IPS-18a (cell line): ENCODE results near the gene EPHA2.

Experiments
- H3K27ac ChIP-seq: one replicate; pipeline ENCODE4 v1.5.1; 2013; ENCODE audit warnings: low read length
- H3K27me3 ChIP-seq: one replicate; pipeline ENCODE4 v1.6.1; 2013; ENCODE audit warnings: mild to moderate bottlenecking, low read length; ENCODE audit not compliant: control insufficient read depth, insufficient read depth
- H3K36me3 ChIP-seq: one replicate; pipeline ENCODE4 v1.6.1; 2013; ENCODE audit warnings: low read depth, low read length; ENCODE audit not compliant: control insufficient read depth
- H3K4me1 ChIP-seq: one replicate; pipeline ENCODE4 v1.6.1; 2013; ENCODE audit warnings: low read depth, low read length; ENCODE audit not compliant: control insufficient read depth
- H3K4me3 ChIP-seq: one replicate; pipeline ENCODE4 v1.5.1; 2013; ENCODE audit warnings: low read length
- H3K9ac ChIP-seq: one replicate; pipeline ENCODE4 v1.6.1; 2013; ENCODE audit warnings: mild to moderate bottlenecking, low read length, moderate library complexity
- H3K9me3 ChIP-seq: one replicate; pipeline ENCODE4 v1.6.1; 2013; ENCODE audit warnings: low read depth, low read length; ENCODE audit not compliant: control insufficient read depth

EPHA2 gene

DNA sequence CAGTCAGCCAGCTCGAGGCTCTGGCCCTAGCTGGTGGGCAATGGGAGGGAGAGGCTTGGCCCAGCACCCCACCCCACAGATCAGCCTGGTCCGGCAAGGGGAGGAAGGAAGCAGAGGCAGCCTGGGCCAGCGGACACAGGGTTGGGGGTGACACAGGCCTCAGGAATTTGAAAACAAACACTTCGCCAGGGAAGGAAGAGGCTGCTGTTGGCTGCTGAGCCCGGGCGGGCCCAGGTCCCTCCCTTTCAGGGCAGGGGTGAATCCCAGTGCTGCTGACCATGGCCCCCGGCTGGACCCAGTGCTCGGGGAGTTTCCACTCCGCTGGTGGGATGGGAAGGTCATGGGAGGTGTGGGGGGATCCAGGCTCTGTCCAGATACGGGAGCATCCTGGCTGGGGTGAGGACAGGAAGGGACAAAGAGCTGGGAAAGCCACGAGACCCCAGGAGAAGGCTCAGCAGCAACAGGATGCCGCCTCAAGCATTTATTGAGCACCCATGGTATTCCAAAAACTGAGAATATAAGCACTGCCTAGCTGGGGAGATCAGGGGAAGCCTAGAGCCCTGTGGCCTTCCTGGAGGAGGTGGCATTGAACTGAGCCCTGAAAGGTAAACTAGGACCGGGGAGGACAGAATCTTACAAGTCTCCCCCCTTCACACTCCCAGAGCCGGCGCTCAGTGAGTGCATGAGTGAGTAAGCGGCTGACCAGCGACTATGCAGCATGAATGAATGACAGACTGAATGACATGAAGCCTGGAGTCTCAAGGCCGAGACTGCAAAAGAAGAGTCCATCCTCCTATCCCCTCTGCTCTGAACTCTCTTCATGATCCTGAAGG, 26.2 kb upstream of the EPHA2 start:
- H3K9me3 ChIP-seq, result no peaks in the 10 kb centered on the region
- peak overlapping the region; percentile 51 for H3K27ac ChIP-seq
- peak overlapping the region; percentile 38 for H3K9ac ChIP-seq
- peaks cover 9% of the 10 kb centered on the region for H3K4me1 ChIP-seq
- H3K4me3 ChIP-seq, result no peak overlapping the region
- no peaks in the 10 kb centered on the region for H3K27me3 ChIP-seq
- no peaks in the 10 kb centered on the region for H3K36me3 ChIP-seq

DNA sequence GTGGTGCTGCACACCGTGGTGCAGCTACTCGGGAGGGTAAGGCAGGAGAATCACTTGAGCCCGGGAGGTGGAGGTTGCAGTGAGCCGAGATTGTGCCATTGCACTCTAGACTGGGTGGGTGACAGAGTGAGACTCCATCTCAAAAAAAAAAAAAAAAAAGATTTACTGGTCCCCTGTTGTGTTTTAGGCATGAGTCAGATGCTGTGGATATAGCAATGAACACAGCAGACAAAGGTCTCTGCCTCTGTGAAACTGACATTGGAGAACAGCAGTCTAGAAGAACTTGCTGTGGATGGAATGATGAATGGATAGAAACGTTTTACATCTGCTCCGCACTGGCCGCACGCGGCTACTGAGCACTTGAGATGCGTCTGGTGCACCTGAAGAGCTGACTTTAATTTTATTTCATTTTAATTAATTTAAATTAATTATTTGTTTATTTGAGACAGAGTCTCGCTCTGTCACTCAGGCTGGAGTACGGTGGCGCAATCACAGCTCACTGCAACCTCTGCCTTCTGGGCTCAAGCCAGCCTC, 24.5 kb upstream of the EPHA2 start:
- H3K27ac ChIP-seq, result no peak overlapping the region
- H3K36me3 ChIP-seq, result no peaks in the 10 kb centered on the region
- H3K4me1 ChIP-seq, result peaks cover 9% of the 10 kb centered on the region
- H3K9me3 ChIP-seq, result no peaks in the 10 kb centered on the region
- H3K4me3 ChIP-seq, result no peak overlapping the region
- no peaks in the 10 kb centered on the region for H3K27me3 ChIP-seq
- H3K9ac ChIP-seq, result no peak overlapping the region

DNA sequence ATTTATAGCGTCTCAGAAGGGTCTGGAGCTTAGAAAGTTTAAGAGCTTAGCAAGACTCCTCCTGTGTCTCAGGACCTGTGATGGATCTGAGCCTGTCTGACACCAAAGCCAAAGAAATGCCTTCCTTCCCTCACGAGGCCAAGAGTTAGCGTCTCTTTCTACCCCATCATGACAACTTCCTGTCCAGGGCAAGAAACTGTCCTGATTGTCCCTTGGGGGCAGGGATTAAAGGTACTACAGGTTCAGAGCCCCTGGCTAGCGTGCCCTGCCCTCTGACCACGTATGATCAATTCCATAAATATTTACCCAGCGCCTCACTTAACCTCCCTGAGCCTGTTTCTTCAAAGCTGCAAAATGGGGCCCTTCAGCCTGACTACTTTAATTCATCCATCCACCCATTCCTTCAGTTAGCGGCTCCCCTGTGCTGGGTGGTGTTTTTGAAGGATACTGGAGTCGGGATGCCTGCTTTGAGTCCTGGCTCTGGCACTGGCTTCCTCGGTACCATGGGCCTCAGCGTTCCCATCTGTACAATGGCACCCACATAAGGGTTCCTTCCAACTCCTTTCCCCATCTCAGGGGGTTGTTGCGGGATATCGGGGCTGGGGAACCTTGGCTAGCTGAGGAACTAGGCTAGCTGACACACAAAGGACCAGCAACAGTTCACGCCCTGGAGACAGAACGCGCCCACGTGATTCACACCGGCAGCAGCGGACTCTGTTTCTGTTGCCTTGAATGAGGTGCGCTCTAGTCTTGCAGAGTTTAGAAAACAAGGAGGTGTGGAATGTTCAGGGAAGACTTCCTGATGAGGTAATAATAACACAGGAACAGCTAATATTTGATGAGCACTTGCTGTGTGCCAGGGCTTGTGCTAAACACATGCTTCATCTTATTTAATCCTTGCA, 23.0 kb upstream of the EPHA2 start:
- no peaks in the 10 kb centered on the region for H3K9me3 ChIP-seq
- no peak overlapping the region for H3K4me3 ChIP-seq
- H3K9ac ChIP-seq, result no peak overlapping the region
- peaks cover 9% of the 10 kb centered on the region for H3K4me1 ChIP-seq
- no peaks in the 10 kb centered on the region for H3K27me3 ChIP-seq
- no peak overlapping the region for H3K27ac ChIP-seq
- no peaks in the 10 kb centered on the region for H3K36me3 ChIP-seq

DNA sequence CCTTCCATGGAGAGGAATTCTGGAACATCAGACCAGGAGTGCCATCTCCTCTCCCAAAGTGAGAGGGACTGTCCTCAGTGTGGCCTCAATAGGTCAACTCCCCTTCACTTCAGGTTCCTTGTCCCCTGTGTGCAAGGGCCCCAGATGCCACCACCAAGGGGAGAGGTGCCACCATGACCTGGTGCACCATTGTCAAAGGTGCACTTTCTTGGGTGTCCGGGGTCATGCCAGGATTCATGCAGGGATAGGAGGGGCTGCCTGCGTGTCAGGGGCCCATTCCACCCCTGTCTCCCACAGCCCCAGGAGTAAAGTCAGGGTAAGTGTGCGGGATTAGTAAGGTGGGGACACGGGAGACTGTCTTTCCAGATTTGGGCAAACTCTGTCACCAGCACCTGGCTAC, 21.4 kb upstream of the EPHA2 start:
- H3K27ac ChIP-seq, result no peak overlapping the region
- H3K4me1 ChIP-seq, result peaks cover 8% of the 10 kb centered on the region
- H3K9me3 ChIP-seq, result no peaks in the 10 kb centered on the region
- H3K9ac ChIP-seq, result no peak overlapping the region
- no peak overlapping the region for H3K4me3 ChIP-seq
- no peaks in the 10 kb centered on the region for H3K36me3 ChIP-seq
- H3K27me3 ChIP-seq, result no peaks in the 10 kb centered on the region

DNA sequence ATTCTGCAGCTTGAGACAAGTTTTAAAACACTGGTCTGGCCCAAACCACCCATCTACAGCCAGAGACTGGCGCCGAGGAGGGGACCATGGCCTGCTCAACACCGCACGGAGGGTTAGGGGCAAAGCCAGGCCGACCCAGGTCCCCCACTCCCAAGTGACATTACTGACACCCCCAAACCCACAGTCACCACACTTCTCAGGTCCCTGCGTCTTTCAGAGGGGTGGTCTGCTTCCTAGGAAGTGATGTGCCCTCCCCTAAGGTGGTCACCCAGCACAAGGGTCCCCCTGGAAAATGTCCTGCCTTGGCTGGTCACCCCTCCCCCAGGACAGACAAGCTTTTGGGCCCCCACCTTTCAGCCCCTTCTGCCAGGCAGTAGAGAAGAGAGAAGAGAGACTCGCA, 20.8 kb upstream of the EPHA2 start:
- Histone ChIP-seq H3K27me3 (no peaks in the 10 kb centered on the region), H3K4me3 (no peak overlapping the region), H3K9me3 (no peaks in the 10 kb centered on the region), H3K27ac (no peak overlapping the region), H3K4me1 (peaks cover 2% of the 10 kb centered on the region), H3K36me3 (no peaks in the 10 kb centered on the region), H3K9ac (no peak overlapping the region)

- Histone ChIP-seq H3K4me1 (no peaks in the 10 kb centered on the region), H3K36me3 (no peaks in the 10 kb centered on the region)
These were observed 20.0 kb upstream of the EPHA2 start for GRCh38 chr1:16175610-16176553.

GRCh38 chr1:16174886-16175598, 19.2 kb upstream of the EPHA2 start:
- no peaks in the 10 kb centered on the region for H3K4me1 ChIP-seq
- H3K27me3 ChIP-seq, result no peaks in the 10 kb centered on the region
- H3K27ac ChIP-seq, result no peak overlapping the region
- no peak overlapping the region for H3K9ac ChIP-seq
- no peaks in the 10 kb centered on the region for H3K9me3 ChIP-seq
- H3K4me3 ChIP-seq, result no peak overlapping the region
- no peaks in the 10 kb centered on the region for H3K36me3 ChIP-seq

More at GRCh38 chr1:16175610-16176553, 20.0 kb upstream of the EPHA2 start:
- no peaks in the 10 kb centered on the region for H3K27me3 ChIP-seq
- no peaks in the 10 kb centered on the region for H3K9me3 ChIP-seq
- no peak overlapping the region for H3K9ac ChIP-seq
- no peak overlapping the region for H3K4me3 ChIP-seq
- no peak overlapping the region for H3K27ac ChIP-seq

- H3K4me1 ChIP-seq, result peaks cover under 1% of the 10 kb centered on the region
- no peak overlapping the region for H3K27ac ChIP-seq
These were observed 18.5 kb upstream of the EPHA2 start for GRCh38 chr1:16174261-16174868.

GRCh38 chr1:16173447-16174260, 17.8 kb upstream of the EPHA2 start:
- no peak overlapping the region for H3K27ac ChIP-seq
- H3K36me3 ChIP-seq, result no peaks in the 10 kb centered on the region
- H3K4me3 ChIP-seq, result no peak overlapping the region
- H3K9ac ChIP-seq, result no peak overlapping the region
- H3K9me3 ChIP-seq, result no peaks in the 10 kb centered on the region
- H3K4me1 ChIP-seq, result peaks cover 8% of the 10 kb centered on the region
- no peaks in the 10 kb centered on the region for H3K27me3 ChIP-seq

More at GRCh38 chr1:16174261-16174868, 18.5 kb upstream of the EPHA2 start:
- Histone ChIP-seq H3K9me3 (no peaks in the 10 kb centered on the region), H3K27me3 (no peaks in the 10 kb centered on the region), H3K4me3 (no peak overlapping the region), H3K9ac (no peak overlapping the region), H3K36me3 (no peaks in the 10 kb centered on the region)
